Peyer's patch (tissue), 4 donors: Measurements from ENCODE around the gene RNF38.

Experiments used
- POLR2A ChIP-seq, 2 donors: fragments of 450-650 bp; IDR thresholded peaks; one replicate each; pipeline ENCODE4 v1.5.1; 2017; ENCODE audit warnings: antibody characterized with exemption in 2 of 2, mild to moderate bottlenecking in 2 of 2, moderate library complexity in 2 of 2
- TF ChIP-seq, protein P1 (sequence below), 6 experiments: fragments of 450-650 bp in 4 of 6; fragments of 200-600 bp in 2 of 6; sonication (generic) in 1 of 6; IDR thresholded peaks; one replicate each; pipeline ENCODE4 v1.5.1; 2017 to 2019; ENCODE audit warnings: antibody characterized with exemption in 6 of 6, mild to moderate bottlenecking in 3 of 6, moderate library complexity in 1 of 6

DNA sequence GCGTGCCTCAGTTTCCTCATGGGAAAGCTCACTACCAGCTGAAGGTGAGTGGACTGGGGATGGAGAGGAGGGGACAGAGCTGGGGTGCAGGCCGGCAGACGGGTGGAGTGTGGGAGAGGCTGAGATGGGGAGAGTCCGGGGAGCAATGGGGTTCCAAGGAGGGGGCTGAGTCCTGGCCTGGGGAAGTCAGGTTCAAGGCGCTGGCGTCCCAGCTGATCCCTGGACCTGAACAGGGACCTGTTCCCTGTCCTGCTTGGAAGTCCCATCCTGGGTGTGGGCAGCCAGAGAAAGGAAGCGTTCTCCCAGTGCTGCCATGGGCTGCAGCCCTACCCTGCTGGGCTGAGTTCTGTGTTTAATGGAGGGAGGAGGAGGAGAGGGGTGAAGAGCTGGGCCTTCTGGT lies 80.9 kb downstream of the RNF38 start:
- TF ChIP-seq, protein P1, sequence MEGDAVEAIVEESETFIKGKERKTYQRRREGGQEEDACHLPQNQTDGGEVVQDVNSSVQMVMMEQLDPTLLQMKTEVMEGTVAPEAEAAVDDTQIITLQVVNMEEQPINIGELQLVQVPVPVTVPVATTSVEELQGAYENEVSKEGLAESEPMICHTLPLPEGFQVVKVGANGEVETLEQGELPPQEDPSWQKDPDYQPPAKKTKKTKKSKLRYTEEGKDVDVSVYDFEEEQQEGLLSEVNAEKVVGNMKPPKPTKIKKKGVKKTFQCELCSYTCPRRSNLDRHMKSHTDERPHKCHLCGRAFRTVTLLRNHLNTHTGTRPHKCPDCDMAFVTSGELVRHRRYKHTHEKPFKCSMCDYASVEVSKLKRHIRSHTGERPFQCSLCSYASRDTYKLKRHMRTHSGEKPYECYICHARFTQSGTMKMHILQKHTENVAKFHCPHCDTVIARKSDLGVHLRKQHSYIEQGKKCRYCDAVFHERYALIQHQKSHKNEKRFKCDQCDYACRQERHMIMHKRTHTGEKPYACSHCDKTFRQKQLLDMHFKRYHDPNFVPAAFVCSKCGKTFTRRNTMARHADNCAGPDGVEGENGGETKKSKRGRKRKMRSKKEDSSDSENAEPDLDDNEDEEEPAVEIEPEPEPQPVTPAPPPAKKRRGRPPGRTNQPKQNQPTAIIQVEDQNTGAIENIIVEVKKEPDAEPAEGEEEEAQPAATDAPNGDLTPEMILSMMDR (IDR thresholded peaks at IDR 0.05): no peak
- TF ChIP-seq POLR2A (IDR thresholded peaks at IDR 0.05): no peak
